HCT116 (cell line): ENCODE measurements around the gene SMARCB1.

Experiments
- EZH2 ChIP-seq: fragments of 200-600 bp; sonication (generic); IDR thresholded peaks from 2 replicates; pipeline ENCODE4 v1.6.1; 2017; ENCODE audit warnings: antibody characterized with exemption, mixed run types
- FOSL1 ChIP-seq: IDR thresholded peaks from 2 replicates; pipeline ENCODE4 v1.6.1; 2012; ENCODE audit warnings: low read depth
- POLR2A ChIP-seq: IDR thresholded peaks from 2 replicates; pipeline ENCODE4 v1.7.0; 2011; ENCODE audit warnings: borderline replicate concordance; ENCODE audit not compliant: insufficient read depth, insufficient read length; ENCODE audit errors: extremely low read depth
- POLR2AphosphoS5 ChIP-seq: IDR thresholded peaks from 2 replicates; pipeline ENCODE4 v1.6.1; 2011; ENCODE audit warnings: mild to moderate bottlenecking, low read depth, low read length, moderate library complexity
- SP1 ChIP-seq: IDR thresholded peaks from 2 replicates; pipeline ENCODE4 v1.6.1; 2012; ENCODE audit warnings: low read depth
- SRF ChIP-seq: IDR thresholded peaks from 2 replicates; pipeline ENCODE4 v1.6.1; 2012; ENCODE audit warnings: low read depth
- TCF7L2 ChIP-seq: IDR thresholded peaks from 2 replicates; pipeline ENCODE4 v1.7.0; 2011; ENCODE audit warnings: borderline replicate concordance, inconsistent platforms; ENCODE audit not compliant: insufficient read depth, insufficient read length; ENCODE audit errors: extremely low read depth
- YY1 ChIP-seq: IDR thresholded peaks from 2 replicates; pipeline ENCODE4 v1.6.1; 2011; ENCODE audit warnings: low read length, low read depth, moderate library complexity, mild to moderate bottlenecking; ENCODE audit not compliant: insufficient replicate concordance; ENCODE audit errors: extremely low read depth
- ZNF274 ChIP-seq: fragments of 200-500 bp; sonication (Bioruptor generic); IDR thresholded peaks from 2 replicates; pipeline ENCODE4 v1.6.1; 2014; ENCODE audit warnings: mild to moderate bottlenecking, low read depth, low read length, inconsistent platforms
- TF ChIP-seq, protein P1 (sequence below), 3 experiments: fragments of 200-600 bp in 1 of 3; sonication (generic) in 1 of 3; IDR thresholded peaks in 2 of 3; conservative IDR thresholded peaks in 1 of 3; 2 replicates each; pipeline ENCODE4 v1.5.1; 2012 to 2017; ENCODE audit warnings: low read depth in 2 of 3, low read length in 2 of 3, antibody characterized with exemption in 1 of 3, borderline replicate concordance in 1 of 3, control low read depth in 1 of 3, mild to moderate bottlenecking in 1 of 3, mixed read lengths in 1 of 3, mixed run types in 1 of 3, moderate library complexity in 1 of 3; ENCODE audit not compliant: insufficient read depth in 1 of 3
- TF ChIP-seq, protein P2 (sequence below): IDR thresholded peaks from 2 replicates; pipeline ENCODE4 v1.6.1; 2012

DNA sequence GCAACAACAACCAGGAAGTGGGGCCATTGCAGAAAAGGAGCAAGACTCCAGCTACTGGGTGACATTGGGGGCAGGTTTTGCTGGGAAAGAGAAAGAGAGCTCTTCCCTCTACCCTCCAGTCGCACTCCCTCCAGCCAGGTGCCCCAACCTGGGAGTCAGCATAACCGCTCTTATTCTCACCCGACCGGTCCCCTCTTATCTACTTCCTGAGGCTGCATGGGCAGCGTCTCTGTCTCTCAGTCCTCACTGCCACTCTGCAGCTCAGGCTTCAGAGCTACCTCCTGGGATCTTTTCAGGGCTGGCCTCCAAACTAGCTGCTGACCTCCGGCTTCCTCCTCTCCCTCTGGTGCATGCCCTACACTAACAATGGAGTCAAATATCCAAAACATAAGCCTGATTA is 41.0 kb upstream of the SMARCB1 start:
- no peak for TF ChIP-seq TCF7L2
- no peak for TF ChIP-seq ZNF274
- no peak for TF ChIP-seq SRF
- TF ChIP-seq, protein P1, sequence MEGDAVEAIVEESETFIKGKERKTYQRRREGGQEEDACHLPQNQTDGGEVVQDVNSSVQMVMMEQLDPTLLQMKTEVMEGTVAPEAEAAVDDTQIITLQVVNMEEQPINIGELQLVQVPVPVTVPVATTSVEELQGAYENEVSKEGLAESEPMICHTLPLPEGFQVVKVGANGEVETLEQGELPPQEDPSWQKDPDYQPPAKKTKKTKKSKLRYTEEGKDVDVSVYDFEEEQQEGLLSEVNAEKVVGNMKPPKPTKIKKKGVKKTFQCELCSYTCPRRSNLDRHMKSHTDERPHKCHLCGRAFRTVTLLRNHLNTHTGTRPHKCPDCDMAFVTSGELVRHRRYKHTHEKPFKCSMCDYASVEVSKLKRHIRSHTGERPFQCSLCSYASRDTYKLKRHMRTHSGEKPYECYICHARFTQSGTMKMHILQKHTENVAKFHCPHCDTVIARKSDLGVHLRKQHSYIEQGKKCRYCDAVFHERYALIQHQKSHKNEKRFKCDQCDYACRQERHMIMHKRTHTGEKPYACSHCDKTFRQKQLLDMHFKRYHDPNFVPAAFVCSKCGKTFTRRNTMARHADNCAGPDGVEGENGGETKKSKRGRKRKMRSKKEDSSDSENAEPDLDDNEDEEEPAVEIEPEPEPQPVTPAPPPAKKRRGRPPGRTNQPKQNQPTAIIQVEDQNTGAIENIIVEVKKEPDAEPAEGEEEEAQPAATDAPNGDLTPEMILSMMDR (IDR thresholded peaks at IDR 0.05 in 2 of 3, conservative IDR thresholded peaks at IDR 0.05 in 1 of 3; ENCODE audit: borderline replicate concordance in 1 of 3, insufficient read depth in 1 of 3, low read depth in 2 of 3, low read length in 2 of 3): no peak
- TF ChIP-seq, protein P2, sequence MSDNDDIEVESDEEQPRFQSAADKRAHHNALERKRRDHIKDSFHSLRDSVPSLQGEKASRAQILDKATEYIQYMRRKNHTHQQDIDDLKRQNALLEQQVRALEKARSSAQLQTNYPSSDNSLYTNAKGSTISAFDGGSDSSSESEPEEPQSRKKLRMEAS: no peak
- no peak for TF ChIP-seq POLR2AphosphoS5
- no peak for TF ChIP-seq POLR2A
- no peak for TF ChIP-seq SP1
- TF ChIP-seq FOSL1: no peak
- no peak for TF ChIP-seq EZH2
- TF ChIP-seq YY1: no peak
